GM18526 (cell line): ENCODE measurements around the gene KNL1.

ENCODE experiments used
- POLR2A ChIP-seq: IDR thresholded peaks from 3 replicates; pipeline ENCODE4 v1.6.1; 2011; ENCODE audit not compliant: insufficient read length; ENCODE audit errors: extremely low read depth

Gene KNL1

GRCh38 chr15:40565333-40566238, 28.5 kb upstream of the KNL1 start:
- no peak for TF ChIP-seq POLR2A

- no peak for TF ChIP-seq POLR2A
These were observed 26.9 kb upstream of the KNL1 start for GRCh38 chr15:40567111-40567510.

- TF ChIP-seq POLR2A = peak; percentile 80
These were observed 24.7 kb upstream of the KNL1 start, which contains the start of gene RPUSD2 for GRCh38 chr15:40569129-40569953. Gene RPUSD2, plus strand, starts transcription at chr15:40569299. Its CDS starts 39 bp downstream, at chr15:40569338.

- TF ChIP-seq POLR2A = no peak
These were observed 18.9 kb upstream of the KNL1 start for GRCh38 chr15:40575113-40575512.

- TF ChIP-seq POLR2A = no peak
These were observed 15.2 kb upstream of the KNL1 start for GRCh38 chr15:40578892-40579291.

- TF ChIP-seq POLR2A = no peak
These were observed 11.3 kb upstream of the KNL1 start for GRCh38 chr15:40582726-40583246.

GRCh38 chr15:40584191-40584590, 9.9 kb upstream of the KNL1 start:
- TF ChIP-seq POLR2A = no peak

- no peak for TF ChIP-seq POLR2A
These were observed 3.4 kb upstream of the KNL1 start for GRCh38 chr15:40590667-40591050.

GRCh38 chr15:40591389-40591788, 2.7 kb upstream of the KNL1 start:
- TF ChIP-seq POLR2A = no peak

- no peak for TF ChIP-seq POLR2A
These were observed 884 bp upstream of the KNL1 start for GRCh38 chr15:40593165-40593564.

- no peak for TF ChIP-seq POLR2A
These were observed 384 bp downstream of the KNL1 start for GRCh38 chr15:40594429-40594836.

- TF ChIP-seq POLR2A = no peak
These were observed 1.2 kb downstream of the KNL1 start for GRCh38 chr15:40595219-40595618.

GRCh38 chr15:40595773-40596172, 1.7 kb downstream of the KNL1 start:
- TF ChIP-seq POLR2A = no peak

- TF ChIP-seq POLR2A = no peak
These were observed 3.0 kb downstream of the KNL1 start for GRCh38 chr15:40597024-40597423.

- no peak for TF ChIP-seq POLR2A
These were observed 4.1 kb downstream of the KNL1 start for GRCh38 chr15:40598126-40598525.

- no peak for TF ChIP-seq POLR2A
These were observed 4.6 kb downstream of the KNL1 start for GRCh38 chr15:40598672-40599071.
